ENCODE measurements around the gene CNTNAP5.

CNTNAP5 gene

DNA sequence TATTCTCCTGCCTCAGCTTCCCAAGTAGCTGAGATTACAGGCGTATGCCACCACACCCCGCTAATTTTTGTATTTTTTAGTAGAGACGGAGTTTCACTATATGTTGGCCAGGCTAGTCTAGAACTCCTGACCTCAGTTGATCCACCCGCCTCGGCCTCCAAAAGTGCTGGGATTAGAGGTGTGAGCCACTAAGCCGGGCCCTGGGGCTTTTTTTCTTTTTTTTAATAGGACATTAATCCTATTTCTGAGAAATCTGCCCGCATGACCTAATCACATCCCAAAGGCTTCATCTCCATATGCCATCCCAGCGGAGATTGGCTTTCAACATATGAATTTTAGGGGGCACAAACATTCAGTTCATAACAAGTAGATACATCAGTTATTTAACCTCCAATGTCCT is 128.6 kb downstream of the CNTNAP5 start:
- in situ Hi-C loops (cut with HindIII; ENCODE audit: low sequenced_read_pairs) = no loop called here
- H3K4me3 ChIP-seq (ENCODE audit: low read depth, low read length) = no peak overlapping the region
- TF ChIP-seq, protein P1, sequence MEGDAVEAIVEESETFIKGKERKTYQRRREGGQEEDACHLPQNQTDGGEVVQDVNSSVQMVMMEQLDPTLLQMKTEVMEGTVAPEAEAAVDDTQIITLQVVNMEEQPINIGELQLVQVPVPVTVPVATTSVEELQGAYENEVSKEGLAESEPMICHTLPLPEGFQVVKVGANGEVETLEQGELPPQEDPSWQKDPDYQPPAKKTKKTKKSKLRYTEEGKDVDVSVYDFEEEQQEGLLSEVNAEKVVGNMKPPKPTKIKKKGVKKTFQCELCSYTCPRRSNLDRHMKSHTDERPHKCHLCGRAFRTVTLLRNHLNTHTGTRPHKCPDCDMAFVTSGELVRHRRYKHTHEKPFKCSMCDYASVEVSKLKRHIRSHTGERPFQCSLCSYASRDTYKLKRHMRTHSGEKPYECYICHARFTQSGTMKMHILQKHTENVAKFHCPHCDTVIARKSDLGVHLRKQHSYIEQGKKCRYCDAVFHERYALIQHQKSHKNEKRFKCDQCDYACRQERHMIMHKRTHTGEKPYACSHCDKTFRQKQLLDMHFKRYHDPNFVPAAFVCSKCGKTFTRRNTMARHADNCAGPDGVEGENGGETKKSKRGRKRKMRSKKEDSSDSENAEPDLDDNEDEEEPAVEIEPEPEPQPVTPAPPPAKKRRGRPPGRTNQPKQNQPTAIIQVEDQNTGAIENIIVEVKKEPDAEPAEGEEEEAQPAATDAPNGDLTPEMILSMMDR (IDR thresholded peaks at IDR 0.05; ENCODE audit: low read depth, low read length, missing control alignments) = no peak
- DNase-seq (ENCODE audit: low read depth) = no peak

DNA sequence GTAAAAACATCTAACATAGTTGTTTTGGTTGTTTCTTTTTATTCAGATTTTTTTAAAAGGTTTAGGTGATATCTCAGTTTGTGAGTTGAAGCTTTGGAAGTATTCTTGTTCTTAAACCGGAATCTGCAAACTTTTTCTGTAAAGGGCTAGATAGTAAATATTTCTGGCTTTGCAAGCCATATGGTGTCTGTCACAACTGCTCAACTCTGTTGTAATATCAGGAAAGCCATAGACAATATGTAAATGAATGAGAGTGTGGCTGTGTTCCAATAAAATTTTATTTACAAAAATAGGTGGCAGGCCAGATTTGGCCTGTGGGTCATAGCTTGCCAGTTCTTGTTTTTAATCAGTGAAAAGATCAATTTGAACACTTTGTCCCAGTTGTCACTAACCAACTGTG is 134.1 kb downstream of the CNTNAP5 start:
- no peak for DNase-seq (ENCODE audit: low read depth)
- TF ChIP-seq, protein P1 (IDR thresholded peaks at IDR 0.05; ENCODE audit: low read depth, low read length, missing control alignments) = no peak
- H3K4me3 ChIP-seq (ENCODE audit: low read depth, low read length) = no peak overlapping the region
- in situ Hi-C loops (cut with HindIII; ENCODE audit: low sequenced_read_pairs) = no loop called here

DNA sequence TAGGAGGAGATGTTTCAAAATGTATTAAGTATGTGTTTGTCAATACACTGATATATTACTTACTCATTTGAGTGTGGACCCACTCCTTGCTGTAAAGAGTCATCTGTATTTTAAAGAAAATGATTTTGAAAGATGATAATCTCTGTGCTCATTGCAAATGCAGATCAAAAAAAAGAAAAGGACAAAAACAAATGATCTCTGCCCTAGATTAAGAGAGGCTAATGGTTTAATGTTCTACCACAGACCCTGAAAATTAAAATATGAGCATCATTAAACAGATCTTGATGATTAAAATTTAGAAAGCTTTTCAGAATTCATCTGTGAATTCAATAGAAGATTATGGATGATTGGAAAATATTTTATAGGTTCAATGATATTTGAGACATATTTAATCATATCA is 136.5 kb downstream of the CNTNAP5 start:
- in situ Hi-C loops (cut with HindIII; ENCODE audit: low sequenced_read_pairs) = no loop called here
- DNase-seq (ENCODE audit: low read depth) = no peak
- TF ChIP-seq, protein P1 (IDR thresholded peaks at IDR 0.05; ENCODE audit: low read depth, low read length, missing control alignments) = no peak
- no peak overlapping the region for H3K4me3 ChIP-seq (ENCODE audit: low read depth, low read length)

DNA sequence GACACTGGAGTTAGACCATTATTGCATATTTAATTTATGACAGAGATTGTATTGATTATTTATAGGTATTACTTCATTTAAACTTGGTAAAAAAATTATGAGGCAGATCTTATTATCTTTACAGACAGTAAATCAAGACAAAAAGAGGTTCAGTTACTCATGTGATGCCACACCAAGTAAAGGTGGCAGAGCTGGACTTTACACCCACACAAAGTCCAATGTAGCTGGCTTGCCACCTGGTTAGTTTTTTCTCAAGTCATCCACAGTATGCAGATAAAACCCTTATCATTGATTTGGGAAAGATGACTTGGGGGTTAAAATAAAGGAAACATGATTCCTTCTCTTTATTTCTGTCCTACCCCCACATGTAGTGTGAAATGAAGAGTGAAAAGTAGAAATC is 137.2 kb downstream of the CNTNAP5 start:
- no peak for DNase-seq (ENCODE audit: low read depth)
- in situ Hi-C loops (cut with HindIII; ENCODE audit: low sequenced_read_pairs) = no loop called here
- H3K4me3 ChIP-seq (ENCODE audit: low read depth, low read length) = no peak overlapping the region
- TF ChIP-seq, protein P1 (IDR thresholded peaks at IDR 0.05; ENCODE audit: low read depth, low read length, missing control alignments) = no peak

DNA sequence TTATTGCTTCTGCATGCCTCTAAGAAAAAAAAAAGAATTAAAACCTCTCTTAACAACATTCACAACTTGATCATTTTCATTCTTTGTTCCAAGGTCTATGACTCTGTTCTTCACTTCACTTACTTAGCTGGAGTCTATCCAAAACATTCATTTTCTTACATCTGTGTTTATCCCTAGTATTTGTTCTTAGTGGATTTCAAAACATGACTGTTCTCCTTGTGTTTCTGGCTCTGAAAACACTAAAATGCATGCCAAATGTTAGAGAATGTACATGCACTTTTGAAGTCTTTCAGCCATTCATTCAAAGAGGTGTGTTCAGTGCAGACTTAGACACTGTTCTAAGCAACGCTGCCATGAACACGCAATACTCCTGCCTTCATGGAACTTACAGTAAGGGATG is 138.8 kb downstream of the CNTNAP5 start:
- no peak for DNase-seq (ENCODE audit: low read depth)
- in situ Hi-C loops (cut with HindIII; ENCODE audit: low sequenced_read_pairs) = no loop called here
- no peak overlapping the region for H3K4me3 ChIP-seq (ENCODE audit: low read depth, low read length)
- TF ChIP-seq, protein P1 (IDR thresholded peaks at IDR 0.05; ENCODE audit: low read depth, low read length, missing control alignments) = no peak

DNA sequence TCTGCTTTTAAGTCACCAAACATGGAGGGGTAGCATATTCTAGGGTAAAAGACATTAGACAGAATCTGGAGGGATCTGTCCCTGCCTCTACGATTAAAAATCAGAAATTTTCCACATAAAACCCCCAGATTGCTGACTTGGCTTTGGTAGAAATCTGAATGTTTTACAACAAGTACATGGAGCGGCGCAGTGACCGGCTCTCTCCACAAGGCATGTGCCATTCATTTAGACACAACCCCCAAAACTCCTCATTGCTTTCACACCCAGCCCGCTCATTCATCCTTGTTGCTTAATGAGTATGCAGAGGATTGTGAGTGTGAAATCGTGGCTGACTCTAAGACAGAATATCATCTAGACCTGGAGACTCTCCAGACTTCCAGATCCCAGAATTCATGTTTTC is 140.6 kb downstream of the CNTNAP5 start:
- in situ Hi-C loops (cut with HindIII; ENCODE audit: low sequenced_read_pairs) = no loop called here
- DNase-seq (ENCODE audit: low read depth) = no peak
- no peak overlapping the region for H3K4me3 ChIP-seq (ENCODE audit: low read depth, low read length)
- TF ChIP-seq, protein P1 (IDR thresholded peaks at IDR 0.05; ENCODE audit: low read depth, low read length, missing control alignments) = no peak
